GM18498 (cell line): ENCODE measurements around the gene S1PR1.
"Not testable (repeated sequence)": the region's sequence is repeated elsewhere in the genome, so short reads cannot be mapped to it uniquely, and the experiment has no call there.

Experiments
- ATAC-seq: cut with Tn5 transposase; IDR thresholded peaks from one replicate; pipeline ENCODE4 v1.9.1; 2021; ENCODE audit warnings: mild to moderate bottlenecking, moderate library complexity; ENCODE audit not compliant: unreplicated experiment

Gene S1PR1

DNA sequence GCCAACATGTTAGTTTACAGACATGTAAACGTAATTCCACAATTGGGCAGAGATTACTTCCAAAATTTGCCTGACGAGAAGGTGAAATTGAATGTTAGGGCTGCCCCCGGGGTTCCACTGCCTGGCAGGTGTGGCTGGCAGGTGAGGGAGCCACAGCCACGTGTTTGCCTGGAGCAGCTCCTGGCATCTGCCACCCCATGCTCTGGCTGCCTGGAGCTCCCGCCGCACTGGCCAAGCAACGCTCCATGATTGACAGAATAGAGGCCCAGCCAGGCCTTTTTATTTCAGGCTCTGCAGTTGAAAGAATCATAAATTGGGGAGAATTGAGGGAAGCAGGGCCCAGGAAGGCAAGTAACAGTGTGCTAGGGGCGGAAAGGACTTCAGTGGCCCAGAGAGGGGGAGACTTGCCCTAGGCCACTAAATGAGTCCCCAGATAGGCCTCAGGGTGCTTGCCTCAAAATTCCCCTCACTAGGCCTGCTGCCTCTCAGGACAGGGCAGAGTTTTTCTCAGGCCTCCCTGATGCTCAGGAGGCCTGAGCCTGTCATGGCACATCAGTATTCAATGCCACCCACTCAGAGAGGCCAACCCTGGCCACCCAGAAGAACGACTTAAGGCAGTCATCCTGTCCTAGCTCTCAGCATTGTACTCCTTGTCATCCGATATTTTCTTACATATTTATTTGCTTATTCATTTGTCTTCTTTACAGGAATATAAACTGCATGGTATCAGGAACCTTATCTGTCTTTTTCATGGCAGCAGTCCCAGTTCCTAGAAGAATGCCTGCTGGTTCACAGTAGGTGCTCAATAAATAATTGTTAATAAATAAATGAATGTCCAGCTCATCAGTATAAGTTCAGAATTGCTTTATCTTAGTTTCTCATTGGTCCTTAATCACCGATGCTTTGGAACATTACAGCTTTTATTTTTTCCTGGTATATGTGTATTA lies 16.6 kb upstream of the S1PR1 start:
- no peak for ATAC-seq

DNA sequence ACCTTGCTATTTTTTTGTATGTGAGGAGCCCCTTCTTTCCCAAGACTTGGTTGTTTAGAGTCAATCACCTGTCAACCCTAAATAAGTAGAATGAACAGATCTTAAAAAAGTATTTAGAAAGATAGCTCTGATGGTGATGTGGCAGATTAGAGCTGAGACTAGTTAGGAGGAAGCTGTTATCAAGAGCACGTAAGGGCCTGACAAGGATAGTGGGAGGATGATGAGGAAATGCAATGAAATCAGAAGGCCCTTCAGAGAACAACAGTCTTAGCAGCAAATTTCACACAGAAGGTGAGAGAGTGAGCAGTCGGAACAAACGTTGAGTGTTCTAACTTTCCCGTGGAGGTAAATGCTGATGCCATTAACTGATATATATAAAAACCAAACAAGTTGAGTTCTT lies 15.9 kb upstream of the S1PR1 start:
- no peak for ATAC-seq

DNA sequence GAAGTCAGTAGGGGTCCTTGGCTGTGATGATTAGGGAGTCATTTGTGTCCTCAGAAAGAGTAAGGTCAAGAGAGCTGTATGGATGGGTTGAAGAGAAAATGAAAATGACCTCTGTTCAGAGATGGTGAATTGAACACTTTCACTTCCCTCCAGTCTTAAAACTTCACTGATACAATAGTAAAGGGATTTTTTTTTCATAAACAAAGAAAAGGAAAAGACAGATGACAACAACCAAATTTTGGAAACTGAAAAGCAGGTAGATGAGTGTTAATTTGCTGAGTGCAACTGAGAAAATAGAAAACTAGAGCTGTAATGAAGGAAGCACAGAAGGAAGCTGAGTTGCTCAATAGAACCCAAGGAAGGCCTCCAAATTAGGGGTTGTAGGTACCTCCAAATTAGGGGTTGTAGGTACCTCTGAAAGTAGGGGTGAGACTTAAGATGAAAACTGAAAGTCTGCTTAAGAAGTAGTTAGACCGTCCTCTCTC lies 14.8 kb upstream of the S1PR1 start:
- ATAC-seq, result peak; percentile 99

DNA sequence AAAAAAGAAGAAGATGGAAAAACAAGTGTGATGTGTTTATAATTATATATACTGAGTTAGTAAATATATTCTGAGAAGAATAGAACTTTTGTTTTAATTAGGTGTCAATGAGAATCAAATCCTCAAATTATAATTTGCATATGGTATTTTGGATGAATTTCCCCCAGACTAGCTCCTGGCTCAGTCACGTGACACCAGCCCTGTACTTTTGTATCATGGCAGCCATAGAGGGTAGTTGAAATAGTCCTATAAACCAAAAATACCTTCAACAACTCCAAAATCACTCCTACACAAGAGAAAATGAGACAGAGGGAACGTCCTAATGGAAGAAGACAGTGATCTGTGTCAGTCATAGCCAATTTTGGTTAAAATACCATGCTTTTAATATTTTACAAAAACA lies 9.0 kb upstream of the S1PR1 start:
- ATAC-seq, result no peak

DNA sequence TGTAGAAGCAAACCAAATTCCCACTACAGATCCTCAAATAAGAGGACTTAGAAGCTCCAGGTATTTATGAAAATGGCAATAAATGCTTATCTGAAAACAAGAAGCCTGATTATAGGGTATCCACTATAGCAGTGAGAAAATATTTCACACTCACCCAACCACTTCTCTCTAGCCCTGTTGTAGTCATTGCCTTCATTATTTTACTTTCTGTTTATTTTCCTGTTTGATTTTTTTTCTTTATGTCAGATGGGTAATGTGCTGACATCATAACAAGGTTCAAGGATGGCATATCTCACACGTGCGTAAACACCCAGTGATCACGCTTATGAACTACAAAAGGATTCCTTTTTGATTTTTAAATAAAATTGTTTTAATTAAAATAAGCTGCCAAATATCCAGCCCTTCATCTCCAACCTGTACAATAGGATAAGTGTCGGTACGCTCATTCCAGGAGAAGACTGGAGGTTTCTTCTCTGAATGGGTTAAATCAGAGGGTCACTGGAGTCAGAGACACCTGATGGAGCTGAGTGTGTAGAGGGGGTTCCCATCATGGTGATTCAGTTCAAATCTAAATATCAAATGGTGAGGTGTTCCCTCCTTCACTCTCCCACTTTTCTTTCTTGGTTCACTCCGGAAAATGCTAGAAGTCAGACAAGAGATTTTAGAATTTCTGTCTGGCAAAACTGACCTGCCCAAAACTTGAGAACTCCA lies 8.2 kb upstream of the S1PR1 start:
- no peak for ATAC-seq

DNA sequence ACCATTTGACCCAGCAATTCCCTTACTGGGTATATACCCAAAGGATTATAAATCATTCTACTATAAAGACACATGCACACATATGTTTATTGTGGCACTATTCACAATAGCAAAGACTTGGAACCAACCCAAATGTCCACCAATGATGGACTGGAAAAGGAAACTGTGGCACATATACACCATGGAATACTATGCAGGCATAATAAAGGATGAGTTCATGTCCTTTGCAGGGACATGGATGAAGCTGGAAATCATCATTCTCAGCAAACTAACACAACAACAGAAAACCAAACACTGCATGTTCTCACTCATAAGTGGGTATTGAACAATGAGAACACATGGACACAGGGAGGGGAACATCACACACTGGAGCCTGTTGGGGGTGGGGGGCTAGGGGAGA lies 4.6 kb upstream of the S1PR1 start:
- not testable (repeated sequence) for ATAC-seq

DNA sequence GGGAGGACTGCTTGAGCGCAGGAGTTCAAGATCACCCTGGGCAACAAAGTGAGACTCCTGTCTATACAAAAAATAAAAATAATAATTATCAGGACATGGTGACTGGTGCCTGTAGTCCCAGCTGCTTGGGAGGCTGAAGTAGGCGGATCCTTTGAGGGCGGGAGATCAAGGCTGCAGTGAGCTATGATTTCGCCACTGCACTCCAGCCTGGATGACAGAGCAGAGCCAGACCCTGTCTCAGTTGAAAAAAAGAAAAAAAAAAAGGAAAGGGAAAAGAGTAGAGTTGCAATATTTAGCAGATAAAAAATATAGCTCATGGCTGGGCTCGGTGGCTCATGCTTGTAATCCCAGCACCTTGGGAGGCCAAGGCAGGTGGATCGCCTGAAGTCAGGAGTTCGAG lies 3.3 kb upstream of the S1PR1 start:
- ATAC-seq, result no peak

DNA sequence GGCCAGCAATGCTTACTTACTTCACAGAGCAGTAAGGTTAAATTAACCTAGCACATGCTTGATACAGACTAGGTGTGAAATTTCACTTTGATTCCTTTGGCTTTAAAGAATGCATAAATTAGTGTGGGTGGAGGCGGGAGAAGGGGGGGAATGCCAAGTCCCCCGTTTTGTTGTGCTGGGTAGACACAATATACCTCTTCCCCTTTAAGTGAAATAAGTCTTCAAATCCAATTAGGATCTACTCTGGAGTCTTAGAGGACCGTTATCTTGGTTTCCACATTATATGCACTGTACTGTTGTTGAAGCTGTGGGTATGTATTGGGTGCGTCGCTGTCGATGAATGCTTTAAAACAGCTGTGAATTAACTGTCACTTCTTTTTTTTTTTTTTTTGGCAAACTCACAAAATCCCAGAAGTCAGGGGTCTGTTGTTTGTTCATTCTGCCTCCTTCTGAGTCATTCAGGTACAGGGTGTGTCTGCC lies 1.6 kb upstream of the S1PR1 start:
- peak; percentile 0 for ATAC-seq

DNA sequence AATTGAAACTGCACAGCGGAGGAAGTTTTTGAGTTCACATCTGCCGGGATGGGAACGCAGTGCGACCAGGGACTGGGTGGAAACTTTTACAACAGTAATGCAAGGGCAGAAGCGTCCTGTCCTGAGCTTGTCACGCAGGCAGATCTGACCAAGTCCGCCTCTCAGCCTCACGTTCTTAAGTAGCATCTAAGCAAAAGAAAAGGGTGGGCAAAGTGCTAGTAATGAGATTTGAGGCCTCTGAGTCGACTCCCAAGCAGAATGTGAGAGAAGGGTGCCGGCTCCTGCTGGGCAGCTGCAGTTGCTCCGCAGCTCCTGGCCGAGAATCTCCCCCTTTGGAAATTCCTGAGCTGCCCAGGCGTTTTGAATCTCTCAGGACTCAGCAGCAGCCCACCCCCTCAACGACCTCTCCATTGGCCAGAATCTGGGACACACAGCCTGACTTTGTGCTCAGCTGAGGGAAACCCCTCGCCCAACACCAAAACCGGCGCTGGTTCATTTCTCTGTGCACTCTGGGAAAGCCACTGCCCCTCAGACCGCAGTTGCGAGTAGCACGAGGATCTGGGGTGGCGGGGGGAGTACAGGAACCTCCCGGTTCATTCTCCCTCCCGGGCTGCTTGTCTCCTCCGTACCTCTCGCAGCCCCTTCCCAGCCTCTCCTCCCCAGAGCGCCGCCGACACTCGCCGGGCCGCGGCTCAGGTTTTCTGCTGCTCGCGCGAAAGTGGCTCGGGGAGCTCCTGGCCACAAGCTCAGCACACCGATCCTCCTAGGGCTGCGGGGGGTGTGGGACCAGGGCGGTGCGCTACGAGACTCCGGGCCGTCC lies 913 bp upstream of the S1PR1 start:
- ATAC-seq, result peak; percentile 52

DNA sequence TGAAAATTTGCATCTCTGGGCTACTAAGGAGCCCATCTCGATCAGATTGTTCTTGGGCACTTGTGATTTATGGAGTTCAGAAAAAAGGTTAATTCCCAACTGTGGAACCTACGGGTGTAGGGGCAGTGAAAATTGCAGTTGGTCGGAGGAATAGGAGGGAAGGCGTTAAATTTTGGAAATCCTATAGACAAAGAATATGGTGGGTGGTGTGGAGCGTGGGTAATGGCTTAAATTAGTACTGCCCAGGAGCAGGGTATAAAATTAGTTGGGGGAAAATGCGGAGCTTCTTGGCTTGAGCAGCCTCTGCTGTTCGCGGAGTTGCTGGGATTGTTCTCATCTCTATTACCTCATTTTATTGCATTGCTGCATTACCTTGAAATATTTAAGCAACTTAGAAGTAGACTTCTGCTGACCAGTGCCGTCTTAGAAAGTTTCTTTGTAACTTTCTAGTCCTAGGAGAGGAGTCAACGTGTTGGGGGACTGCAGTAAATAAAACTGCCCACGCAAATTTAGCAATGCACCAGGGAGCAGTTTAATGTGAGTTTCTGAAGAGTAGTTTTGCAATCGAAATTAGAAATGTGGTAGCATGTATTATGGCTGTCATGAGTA lies 514 bp downstream of the S1PR1 start:
- ATAC-seq, result no peak

DNA sequence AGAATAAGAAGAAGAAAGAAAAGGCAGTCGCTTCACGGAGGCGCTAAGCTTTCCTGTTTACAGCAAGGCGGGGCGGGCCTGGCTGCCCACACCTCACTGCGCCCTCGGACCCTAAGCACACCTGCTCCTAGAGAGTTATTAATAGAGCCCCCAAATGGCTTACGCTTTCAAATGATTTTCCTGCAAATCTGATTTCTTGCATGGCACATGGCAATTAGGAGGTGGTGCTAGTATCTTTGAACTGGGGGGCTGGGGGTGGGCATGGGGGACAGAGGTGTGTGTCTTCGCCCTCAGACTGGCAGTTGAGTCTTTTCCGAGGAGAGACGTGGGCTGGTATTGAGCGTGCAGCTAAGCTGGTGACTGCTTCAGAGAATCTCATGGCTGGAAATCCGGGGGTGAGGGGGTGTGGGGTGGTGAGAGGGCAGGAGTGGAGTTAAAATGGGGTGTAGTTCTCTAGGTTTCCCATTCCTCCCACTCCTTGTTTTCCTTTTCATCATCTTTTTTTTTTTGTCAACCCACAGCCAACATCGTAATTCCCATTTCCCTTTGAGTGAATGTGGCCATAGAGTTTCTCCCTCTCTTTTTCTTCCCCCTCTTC lies 1.3 kb downstream of the S1PR1 start:
- ATAC-seq, result no peak

DNA sequence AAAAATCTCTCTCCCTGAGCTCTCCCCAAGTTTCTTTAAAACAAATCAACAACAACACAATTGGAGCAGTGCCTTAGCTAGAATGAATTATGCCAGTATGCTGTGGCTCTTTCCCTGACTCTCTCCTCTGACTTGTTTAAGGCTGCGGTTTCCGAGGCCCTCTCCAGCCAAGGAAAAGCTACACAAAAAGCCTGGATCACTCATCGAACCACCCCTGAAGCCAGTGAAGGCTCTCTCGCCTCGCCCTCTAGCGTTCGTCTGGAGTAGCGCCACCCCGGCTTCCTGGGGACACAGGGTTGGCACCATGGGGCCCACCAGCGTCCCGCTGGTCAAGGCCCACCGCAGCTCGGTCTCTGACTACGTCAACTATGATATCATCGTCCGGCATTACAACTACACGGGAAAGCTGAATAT lies 1.9 kb downstream of the S1PR1 start:
- ATAC-seq, result peak; percentile 26

DNA sequence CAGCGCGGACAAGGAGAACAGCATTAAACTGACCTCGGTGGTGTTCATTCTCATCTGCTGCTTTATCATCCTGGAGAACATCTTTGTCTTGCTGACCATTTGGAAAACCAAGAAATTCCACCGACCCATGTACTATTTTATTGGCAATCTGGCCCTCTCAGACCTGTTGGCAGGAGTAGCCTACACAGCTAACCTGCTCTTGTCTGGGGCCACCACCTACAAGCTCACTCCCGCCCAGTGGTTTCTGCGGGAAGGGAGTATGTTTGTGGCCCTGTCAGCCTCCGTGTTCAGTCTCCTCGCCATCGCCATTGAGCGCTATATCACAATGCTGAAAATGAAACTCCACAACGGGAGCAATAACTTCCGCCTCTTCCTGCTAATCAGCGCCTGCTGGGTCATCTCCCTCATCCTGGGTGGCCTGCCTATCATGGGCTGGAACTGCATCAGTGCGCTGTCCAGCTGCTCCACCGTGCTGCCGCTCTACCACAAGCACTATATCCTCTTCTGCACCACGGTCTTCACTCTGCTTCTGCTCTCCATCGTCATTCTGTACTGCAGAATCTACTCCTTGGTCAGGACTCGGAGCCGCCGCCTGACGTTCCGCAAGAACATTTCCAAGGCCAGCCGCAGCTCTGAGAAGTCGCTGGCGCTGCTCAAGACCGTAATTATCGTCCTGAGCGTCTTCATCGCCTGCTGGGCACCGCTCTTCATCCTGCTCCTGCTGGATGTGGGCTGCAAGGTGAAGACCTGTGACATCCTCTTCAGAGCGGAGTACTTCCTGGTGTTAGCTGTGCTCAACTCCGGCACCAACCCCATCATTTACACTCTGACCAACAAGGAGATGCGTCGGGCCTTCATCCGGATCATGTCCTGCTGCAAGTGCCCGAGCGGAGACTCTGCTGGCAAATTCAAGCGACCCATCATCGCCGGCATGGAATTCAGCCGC lies 2.5 kb downstream of the S1PR1 start:
- no peak for ATAC-seq

DNA sequence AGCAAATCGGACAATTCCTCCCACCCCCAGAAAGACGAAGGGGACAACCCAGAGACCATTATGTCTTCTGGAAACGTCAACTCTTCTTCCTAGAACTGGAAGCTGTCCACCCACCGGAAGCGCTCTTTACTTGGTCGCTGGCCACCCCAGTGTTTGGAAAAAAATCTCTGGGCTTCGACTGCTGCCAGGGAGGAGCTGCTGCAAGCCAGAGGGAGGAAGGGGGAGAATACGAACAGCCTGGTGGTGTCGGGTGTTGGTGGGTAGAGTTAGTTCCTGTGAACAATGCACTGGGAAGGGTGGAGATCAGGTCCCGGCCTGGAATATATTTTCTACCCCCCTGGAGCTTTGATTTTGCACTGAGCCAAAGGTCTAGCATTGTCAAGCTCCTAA lies 3.2 kb downstream of the S1PR1 start:
- ATAC-seq, result no peak

DNA sequence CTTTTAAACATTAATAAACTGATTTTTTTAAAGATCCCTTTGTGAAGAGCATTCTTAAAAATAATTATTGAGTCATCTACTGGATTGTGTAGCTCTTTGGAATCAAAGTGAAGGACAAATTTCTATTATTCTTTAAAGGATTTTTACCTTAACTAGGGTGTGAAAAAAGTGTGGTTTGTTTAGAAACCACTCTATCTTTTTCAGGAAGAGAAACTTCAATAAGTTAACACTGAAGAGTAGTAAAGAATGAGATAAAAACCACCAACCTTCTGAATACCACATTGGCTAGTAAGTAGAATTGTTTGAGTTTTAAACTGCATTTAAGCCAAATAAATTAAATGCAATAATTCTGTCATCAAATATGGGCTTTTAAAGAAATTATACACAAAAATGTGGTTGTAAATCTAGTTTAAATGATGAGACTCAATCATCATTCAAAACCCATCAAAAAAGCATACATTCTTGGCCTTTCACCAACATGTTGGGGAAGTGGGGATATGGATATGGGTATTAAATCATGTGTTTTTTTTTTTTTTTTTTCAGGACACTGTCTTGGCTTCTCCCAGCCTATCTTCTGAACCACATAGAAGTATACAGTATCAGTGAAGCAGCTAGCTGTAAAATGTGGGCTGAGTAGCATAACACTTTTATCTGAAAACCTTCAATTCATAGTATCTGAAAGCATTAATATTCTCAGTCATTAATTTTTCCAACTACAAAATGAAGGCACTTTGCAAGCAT lies 4.8 kb downstream of the S1PR1 start:
- ATAC-seq, result peak; percentile 42

DNA sequence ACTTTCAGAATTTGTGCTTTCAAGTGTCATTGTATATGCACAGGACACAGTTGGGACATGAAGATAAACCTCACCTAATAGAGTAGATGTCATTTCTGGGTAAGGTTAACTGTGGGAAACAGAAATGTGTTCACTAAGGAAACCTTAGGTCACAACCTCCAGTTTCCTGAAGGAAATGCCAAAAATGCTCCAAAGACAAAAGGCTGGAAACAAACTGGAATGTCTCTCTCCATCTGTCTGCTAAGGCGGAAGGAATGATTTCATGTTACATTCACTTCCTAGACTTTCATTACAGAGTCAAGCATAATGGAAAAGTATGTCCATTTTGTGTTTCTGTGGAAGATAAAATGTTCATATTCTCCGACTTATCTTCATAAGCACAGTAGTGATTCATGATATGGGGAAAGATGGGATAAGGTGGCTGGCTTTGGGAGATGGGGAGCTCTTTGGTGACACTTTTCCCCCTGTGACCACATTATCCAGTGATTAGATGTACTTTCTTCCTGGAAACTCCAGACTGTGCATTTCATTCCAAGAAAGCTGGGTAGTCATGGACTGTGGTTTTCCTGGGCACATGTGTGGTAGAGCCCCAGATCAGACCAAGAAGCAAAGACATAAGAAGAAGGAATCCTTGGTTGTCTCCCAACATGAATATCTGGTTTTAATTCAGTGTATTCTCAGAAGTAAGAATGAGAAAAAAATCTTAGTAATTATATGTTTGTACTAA lies 5.7 kb downstream of the S1PR1 start:
- no peak for ATAC-seq

DNA sequence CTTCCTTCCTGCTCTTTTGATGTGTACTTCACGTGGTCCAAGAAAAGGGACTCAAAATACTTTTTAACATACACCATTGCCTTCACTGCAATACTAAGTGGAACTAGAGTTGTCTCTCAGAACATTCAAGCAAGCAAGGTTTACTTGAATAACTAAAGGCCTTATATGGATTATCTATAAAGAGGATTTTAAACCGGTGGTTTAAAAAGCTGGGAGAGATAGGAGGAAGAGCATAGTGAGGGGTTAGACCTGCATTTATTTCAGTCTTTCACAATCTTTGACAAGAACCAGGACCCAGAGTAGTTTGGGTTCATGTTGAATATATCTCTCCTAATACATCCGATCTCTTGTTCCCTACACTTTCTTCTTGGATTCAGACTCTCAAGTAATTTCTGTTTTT lies 6.9 kb downstream of the S1PR1 start:
- ATAC-seq, result no peak

DNA sequence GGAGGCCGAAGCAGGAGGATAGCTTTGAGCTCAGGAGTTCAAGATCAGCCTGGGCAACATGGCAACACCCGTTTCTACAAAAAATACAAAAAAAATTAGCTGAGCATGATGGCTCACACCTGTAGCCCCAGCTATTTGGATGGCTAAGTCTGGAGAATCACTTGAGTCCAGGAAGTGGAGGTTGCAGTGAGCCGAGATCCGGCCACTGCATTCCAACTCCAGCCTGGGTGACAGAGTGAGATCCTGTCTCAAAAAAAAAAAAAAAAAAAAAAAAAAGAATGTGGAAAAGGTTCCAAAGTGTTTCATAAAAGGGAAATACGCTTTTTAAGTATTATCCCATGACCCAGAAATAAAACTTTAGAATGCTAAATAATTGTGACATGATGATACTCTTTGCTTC lies 8.0 kb downstream of the S1PR1 start:
- no peak for ATAC-seq
